ENCODE data around the gene C10orf88. TPM values are rescaled to one million over a fixed set of nuclear protein-coding genes. Genes with fewer than 3 reads are reported as not detected.
"Not testable (repeated sequence)": the region's sequence is repeated elsewhere in the genome, so short reads cannot be mapped to it uniquely, and the experiment has no call there.

Gene C10orf88
- total and polyA plus RNA-seq, 2 of the 13 experiments (the other 11 are each of a cell fraction or from before 2014, with no cell fraction given): 4.6 to 11.8 TPM

DNA sequence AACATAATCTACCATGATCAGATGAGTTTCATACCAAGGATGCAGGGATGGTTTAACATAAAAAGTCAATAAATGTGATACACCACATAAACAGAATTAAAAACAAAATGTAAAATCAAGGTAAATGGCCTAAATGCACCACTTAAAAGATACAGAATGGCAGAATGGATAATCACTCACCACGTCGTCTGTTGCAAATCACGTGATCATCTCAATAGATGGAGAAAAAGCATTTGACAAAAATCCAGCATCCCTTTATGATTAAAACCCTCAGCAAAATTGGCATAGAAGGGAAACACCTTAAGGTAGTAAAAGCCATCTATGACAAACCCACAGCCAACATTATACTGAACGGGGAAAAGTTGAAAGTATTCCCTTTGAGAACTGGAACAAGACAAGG is 50.2 kb downstream of the C10orf88 start:
- in situ Hi-C loops (cut with HindIII; ENCODE audit: extremely low pct_ligation_motif_present, low pct_unique_long_range_greater_than_20kb); CTCF ChIA-PET (ENCODE audit: low intra/inter-chr PET ratio, low total read pairs); H2AFZ ChIP-seq (ENCODE audit: low read length); BruUV-seq (replicated peaks); POLR2A ChIA-PET; H3K27me3 ChIP-seq (ENCODE audit: control insufficient read depth in 1 of 2, insufficient read depth in 2 of 2, low read length in 2 of 2); H3K36me3 ChIP-seq (replicated peaks in 1 of 2; ENCODE audit: control insufficient read depth in 1 of 2, insufficient read depth in 2 of 2, low read length in 2 of 2); H3K9me3 ChIP-seq (ENCODE audit: low read length); H3K4me3 ChIP-seq (replicated peaks in 1 of 3; ENCODE audit: insufficient read depth in 1 of 3, low read depth in 2 of 3, low read length in 3 of 3); ATAC-seq; H3K4me1 ChIP-seq (ENCODE audit: insufficient read depth, low read length); H3K27ac ChIP-seq (ENCODE audit: extremely low read length, insufficient read depth, low read length); H3K9ac ChIP-seq (ENCODE audit: insufficient read depth, low read depth, low read length); intact Hi-C loops (cut with micrococcal nuclease; ENCODE audit: unreplicated experiment); FAIRE-seq; H4K20me1 ChIP-seq (ENCODE audit: insufficient read depth, low read length); H3K79me2 ChIP-seq (ENCODE audit: insufficient read depth, low read length); DNase-seq (ENCODE audit: low spot score); H3K4me2 ChIP-seq (ENCODE audit: low read depth, low read length): not testable (repeated sequence)
- WGBS (ENCODE audit: low lambda C conversion rate): 32% methylated on average over 4 of the region's 4 CpGs
- peak; percentile 81; the same call in 1 of the 2 replicates for TF ChIP-seq RAD51 (IDR thresholded peaks at IDR 0.05; ENCODE audit: borderline replicate concordance)

DNA sequence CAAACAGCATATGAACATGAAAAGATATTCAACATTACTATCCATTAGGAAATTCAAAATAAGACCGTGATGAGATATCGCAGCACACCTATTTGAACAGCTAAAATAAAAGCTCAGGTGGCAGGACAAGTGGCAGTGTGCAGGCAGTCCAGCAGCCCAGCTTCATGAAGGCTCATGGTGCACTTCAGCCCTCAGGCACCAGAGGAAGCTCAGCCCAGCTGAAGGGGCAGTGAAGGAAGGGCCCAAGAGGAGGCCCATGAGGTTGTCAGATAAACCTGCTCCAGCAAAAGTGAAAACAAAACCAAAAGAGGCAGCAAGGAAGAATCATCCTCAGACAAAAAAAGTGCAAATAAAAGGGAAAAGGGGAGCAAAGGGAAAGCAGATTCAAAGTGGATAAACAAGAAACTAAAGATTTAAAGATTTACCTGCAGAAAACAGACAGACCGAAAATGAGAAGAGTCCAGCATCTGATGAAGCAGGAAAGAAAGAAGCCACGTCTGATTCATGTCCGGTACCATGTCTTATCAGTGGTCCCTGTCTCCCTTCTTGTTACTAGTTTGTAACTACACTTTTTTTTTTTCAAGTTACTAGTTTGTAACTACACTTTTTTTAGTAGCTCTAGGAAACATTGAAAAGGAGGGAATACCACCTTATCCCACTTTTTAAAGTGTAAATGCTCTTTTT is 59.6 kb downstream of the C10orf88 start:
- FAIRE-seq: no peak
- BruUV-seq (replicated peaks): no TSS peak
- no peak for TF ChIP-seq ZNF260 (CRISPR knock-in tag; IDR thresholded peaks at IDR 0.05; ENCODE audit: borderline replicate concordance, low read depth)
- TF ChIP-seq ZNF570 (CRISPR knock-in tag; IDR thresholded peaks at IDR 0.05; ENCODE audit: borderline replicate concordance): no peak
- TF ChIP-seq, protein P1, sequence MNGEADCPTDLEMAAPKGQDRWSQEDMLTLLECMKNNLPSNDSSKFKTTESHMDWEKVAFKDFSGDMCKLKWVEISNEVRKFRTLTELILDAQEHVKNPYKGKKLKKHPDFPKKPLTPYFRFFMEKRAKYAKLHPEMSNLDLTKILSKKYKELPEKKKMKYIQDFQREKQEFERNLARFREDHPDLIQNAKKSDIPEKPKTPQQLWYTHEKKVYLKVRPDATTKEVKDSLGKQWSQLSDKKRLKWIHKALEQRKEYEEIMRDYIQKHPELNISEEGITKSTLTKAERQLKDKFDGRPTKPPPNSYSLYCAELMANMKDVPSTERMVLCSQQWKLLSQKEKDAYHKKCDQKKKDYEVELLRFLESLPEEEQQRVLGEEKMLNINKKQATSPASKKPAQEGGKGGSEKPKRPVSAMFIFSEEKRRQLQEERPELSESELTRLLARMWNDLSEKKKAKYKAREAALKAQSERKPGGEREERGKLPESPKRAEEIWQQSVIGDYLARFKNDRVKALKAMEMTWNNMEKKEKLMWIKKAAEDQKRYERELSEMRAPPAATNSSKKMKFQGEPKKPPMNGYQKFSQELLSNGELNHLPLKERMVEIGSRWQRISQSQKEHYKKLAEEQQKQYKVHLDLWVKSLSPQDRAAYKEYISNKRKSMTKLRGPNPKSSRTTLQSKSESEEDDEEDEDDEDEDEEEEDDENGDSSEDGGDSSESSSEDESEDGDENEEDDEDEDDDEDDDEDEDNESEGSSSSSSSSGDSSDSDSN (CRISPR knock-in tag; IDR thresholded peaks at IDR 0.05): no peak
- TF ChIP-seq, protein P2, sequence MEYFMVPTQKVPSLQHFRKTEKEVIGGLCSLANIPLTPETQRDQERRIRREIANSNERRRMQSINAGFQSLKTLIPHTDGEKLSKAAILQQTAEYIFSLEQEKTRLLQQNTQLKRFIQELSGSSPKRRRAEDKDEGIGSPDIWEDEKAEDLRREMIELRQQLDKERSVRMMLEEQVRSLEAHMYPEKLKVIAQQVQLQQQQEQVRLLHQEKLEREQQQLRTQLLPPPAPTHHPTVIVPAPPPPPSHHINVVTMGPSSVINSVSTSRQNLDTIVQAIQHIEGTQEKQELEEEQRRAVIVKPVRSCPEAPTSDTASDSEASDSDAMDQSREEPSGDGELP (IDR thresholded peaks at IDR 0.05; ENCODE audit: borderline replicate concordance, low read depth): no peak
- TF ChIP-seq ZNF777 (CRISPR knock-in tag; IDR thresholded peaks at IDR 0.05): no peak
- TF ChIP-seq HMG20B (CRISPR knock-in tag; conservative IDR thresholded peaks at IDR 0.05): no peak
- TF ChIP-seq GATAD2A (CRISPR knock-in tag; IDR thresholded peaks at IDR 0.05): no peak
- no peak for TF ChIP-seq ATAD3A (CRISPR knock-in tag; IDR thresholded peaks at IDR 0.05)
- TF ChIP-seq EHMT2 (IDR thresholded peaks at IDR 0.05; ENCODE audit: borderline replicate concordance, low read depth, low read length): no peak
- TF ChIP-seq ZNF546 (CRISPR knock-in tag; conservative IDR thresholded peaks at IDR 0.05): no peak
- TF ChIP-seq, protein P3, sequence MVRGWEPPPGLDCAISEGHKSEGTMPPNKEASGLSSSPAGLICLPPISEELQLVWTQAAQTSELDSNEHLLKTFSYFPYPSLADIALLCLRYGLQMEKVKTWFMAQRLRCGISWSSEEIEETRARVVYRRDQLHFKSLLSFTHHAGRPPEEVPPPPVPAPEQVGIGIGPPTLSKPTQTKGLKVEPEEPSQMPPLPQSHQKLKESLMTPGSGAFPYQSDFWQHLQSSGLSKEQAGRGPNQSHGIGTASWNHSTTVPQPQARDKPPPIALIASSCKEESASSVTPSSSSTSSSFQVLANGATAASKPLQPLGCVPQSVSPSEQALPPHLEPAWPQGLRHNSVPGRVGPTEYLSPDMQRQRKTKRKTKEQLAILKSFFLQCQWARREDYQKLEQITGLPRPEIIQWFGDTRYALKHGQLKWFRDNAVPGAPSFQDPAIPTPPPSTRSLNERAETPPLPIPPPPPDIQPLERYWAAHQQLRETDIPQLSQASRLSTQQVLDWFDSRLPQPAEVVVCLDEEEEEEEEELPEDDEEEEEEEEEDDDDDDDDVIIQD (CRISPR knock-in tag; IDR thresholded peaks at IDR 0.05; ENCODE audit: low read depth): no peak
- TF ChIP-seq HNRNPUL1 (IDR thresholded peaks at IDR 0.05; ENCODE audit: low read depth, low read length): no peak
- TF ChIP-seq MZF1 (CRISPR knock-in tag; IDR thresholded peaks at IDR 0.05; ENCODE audit: borderline replicate concordance): no peak
- TF ChIP-seq ZFP37 (CRISPR knock-in tag; IDR thresholded peaks at IDR 0.05; ENCODE audit: borderline replicate concordance): no peak

More for the DNA sequence above, 59.6 kb downstream of the C10orf88 start:
- H3K79me2 ChIP-seq (ENCODE audit: insufficient read depth, low read length): no peaks in the 10 kb centered on the region
- ChIA-PET CTCF (ENCODE audit: low intra/inter-chr PET ratio, low total read pairs) (no interaction called here), POLR2A (no interaction called here)
- ATAC-seq (no peak; the same call in 2 of the 3 replicates), DNase-seq (ENCODE audit: low spot score) (no peak)
- 64% methylated on average over 5 of the region's 5 CpGs for WGBS (ENCODE audit: low lambda C conversion rate)
- H3K9ac ChIP-seq (ENCODE audit: insufficient read depth, low read depth, low read length): no peak overlapping the region
- in situ Hi-C loops (cut with HindIII; ENCODE audit: extremely low pct_ligation_motif_present, low pct_unique_long_range_greater_than_20kb) (no loop called here), intact Hi-C loops (cut with micrococcal nuclease; ENCODE audit: unreplicated experiment) (no loop called here)
- H3K4me1 ChIP-seq (ENCODE audit: insufficient read depth, low read length): no peaks in the 10 kb centered on the region
- no peak overlapping the region for H2AFZ ChIP-seq (ENCODE audit: low read length)
- H4K20me1 ChIP-seq (ENCODE audit: insufficient read depth, low read length): no peaks in the 10 kb centered on the region
- no peaks in the 10 kb centered on the region for H3K27me3 ChIP-seq (ENCODE audit: control insufficient read depth in 1 of 2, insufficient read depth in 2 of 2, low read length in 2 of 2)
- H3K9me3 ChIP-seq (ENCODE audit: low read length): no peaks in the 10 kb centered on the region
- no peak overlapping the region for H3K4me3 ChIP-seq (replicated peaks in 1 of 3; ENCODE audit: insufficient read depth in 1 of 3, low read depth in 2 of 3, low read length in 3 of 3)
- no peak overlapping the region for H3K4me2 ChIP-seq (ENCODE audit: low read depth, low read length)
- H3K36me3 ChIP-seq (replicated peaks in 1 of 2; ENCODE audit: control insufficient read depth in 1 of 2, insufficient read depth in 2 of 2, low read length in 2 of 2): no peaks in the 10 kb centered on the region
- no peak overlapping the region for H3K27ac ChIP-seq (ENCODE audit: extremely low read length, insufficient read depth, low read length)

Data from HepG2 (cell line).